Stomach (tissue), 9 donors: ENCODE results near the gene PEF1. TPM values are rescaled to one million over a fixed set of nuclear protein-coding genes. Genes with fewer than 3 reads are reported as not detected.
A peak's percentile ranks its signal among the peaks of the same experiment; 100 is the strongest.
"Not testable (repeated sequence)": the region's sequence is repeated elsewhere in the genome, so short reads cannot be mapped to it uniquely, and the experiment has no call there.

ENCODE experiments used
- DNase-seq, 2 donors: peaks; one replicate each; pipeline versions ENCODE4 v3.0.0 to v3.0.0-alpha.2; 2013 to 2019
- H3K27ac ChIP-seq, 5 donors: fragments of 200-600 bp in 4 of 5; sonication (generic) in 4 of 5; one replicate each; pipeline ENCODE4 v1.5.1; 2013 to 2019; ENCODE audit warnings: mild to moderate bottlenecking in 1 of 5, moderate library complexity in 1 of 5
- H3K27me3 ChIP-seq, 3 donors: fragments of 200-600 bp; sonication (generic); one replicate each; pipeline ENCODE4 v1.5.1; 2017 to 2019; ENCODE audit warnings: mixed run types in 1 of 3
- H3K36me3 ChIP-seq, 4 donors: fragments of 200-600 bp; sonication (generic); 1 replicate in 3 of 4; 2 replicates in 1 of 4; pipeline ENCODE4 v1.5.1; 2016 to 2019
- H3K4me1 ChIP-seq, 4 donors: fragments of 200-600 bp; sonication (generic); one replicate each; pipeline ENCODE4 v1.5.1; 2016 to 2019
- H3K4me3 ChIP-seq, 4 donors: fragments of 200-600 bp; sonication (generic) in 3 of 4; one replicate each; pipeline ENCODE4 v1.5.1; 2016 to 2019; ENCODE audit warnings: mild to moderate bottlenecking in 1 of 4
- H3K9me3 ChIP-seq, 4 donors: fragments of 200-600 bp; sonication (generic); one replicate each; pipeline ENCODE4 v1.5.1; 2016 to 2019
- CTCF ChIP-seq, 7 experiments: fragments of 450-650 bp in 4 of 7; fragments of 200-600 bp in 3 of 7; sonication (generic) in 3 of 7; IDR thresholded peaks; one replicate each; pipeline ENCODE4 v1.5.1; 2016 to 2019; ENCODE audit warnings: antibody characterized with exemption in 7 of 7, control low read depth in 2 of 7, mild to moderate bottlenecking in 1 of 7
- EP300 ChIP-seq: sonication (generic); formaldehyde crosslinking; IDR thresholded peaks from one replicate; pipeline ENCODE4 v1.6.1; 2017; ENCODE audit warnings: antibody characterized with exemption
- POLR2A ChIP-seq, 4 donors: fragments of 450-650 bp; IDR thresholded peaks; one replicate each; pipeline ENCODE4 v1.6.1; 2016; ENCODE audit warnings: antibody characterized with exemption in 4 of 4, control low read depth in 2 of 4, mild to moderate bottlenecking in 1 of 4, moderate library complexity in 1 of 4
- POLR2AphosphoS5 ChIP-seq, 3 donors: sonication (generic); formaldehyde crosslinking; IDR thresholded peaks; one replicate each; pipeline ENCODE4 v1.6.1; 2016; ENCODE audit warnings: antibody characterized with exemption in 3 of 3
- WGBS, 5 donors: extraction: QIAGEN DNeasy Blood & Tissue Kit in 3 of 5; methylation state at CpG; one replicate each; pipeline versions ENCODE4 v1.1.5 to v1.1.7; 2013 to 2018; 5-methylcytosine and 5-hydroxymethylcytosine counted together
- intact Hi-C: fragments of 100-400 bp; cut with DNase I; formaldehyde crosslinking; loops from one replicate; pipeline ENCODE4 v1.15.1; 2023; ENCODE audit warnings: low total_unique reads
- polyA plus RNA-seq, 3 donors: library from polyadenylated mRNA; stranded (reverse); fragments of 200-250 nt; gene quantifications; one replicate each; pipeline ENCODE4 v1.2.3, GENCODE V29; 2013
- total RNA-seq, 5 donors: library from RNA; depleted of rRNA; stranded (reverse); fragments of >200 nt; gene quantifications; one replicate each; pipeline versions ENCODE4 v1.1.0 to v1.2.3, GENCODE V29; 2014 to 2016
- donor health status: healthy with polysubstance abuse.
- donor health status: Bipolar disorder and iron deficiency.
- donor health status: healthy.

Gene PEF1
- total and polyA plus RNA-seq, 8 donors = 19.7 to 91.0 (median 66.1) TPM

GRCh38 chr1:31587720-31588423 lies 56.8 kb downstream of the PEF1 start:
- 28 to 40% (median 34%) methylated on average over 11 to 14 of the region's 14 CpGs for WGBS, 5 donors
- peak overlapping the region in 2 of 4 donors; percentile 41 to 50 for H3K4me3 ChIP-seq
- H3K27me3 ChIP-seq = peaks cover 0 to 6% (median under 1%) of the 10 kb centered on the region in 3 donors
- H3K36me3 ChIP-seq = peaks cover 18 to 42% (median 35%) of the 10 kb centered on the region in 4 donors
- peak; percentile 71 to 90 for DNase-seq
- H3K9me3 ChIP-seq = no peaks in the 10 kb centered on the region
- TF ChIP-seq CTCF (IDR thresholded peaks at IDR 0.05) (peak in 5 of 7 experiments; percentile 39 to 57 (median 49)), EP300 (no peak), POLR2A (IDR thresholded peaks at IDR 0.05) (no peak), POLR2AphosphoS5 (IDR thresholded peaks at IDR 0.05) (peak in 2 of 3 donors; percentile 3 to 58)
- intact Hi-C loops = no loop called here
- peaks cover 46 to 75% (median 60%) of the 10 kb centered on the region in 4 donors for H3K4me1 ChIP-seq
- peak overlapping the region; percentile 66 to 92 (median 81) for H3K27ac ChIP-seq

DNA sequence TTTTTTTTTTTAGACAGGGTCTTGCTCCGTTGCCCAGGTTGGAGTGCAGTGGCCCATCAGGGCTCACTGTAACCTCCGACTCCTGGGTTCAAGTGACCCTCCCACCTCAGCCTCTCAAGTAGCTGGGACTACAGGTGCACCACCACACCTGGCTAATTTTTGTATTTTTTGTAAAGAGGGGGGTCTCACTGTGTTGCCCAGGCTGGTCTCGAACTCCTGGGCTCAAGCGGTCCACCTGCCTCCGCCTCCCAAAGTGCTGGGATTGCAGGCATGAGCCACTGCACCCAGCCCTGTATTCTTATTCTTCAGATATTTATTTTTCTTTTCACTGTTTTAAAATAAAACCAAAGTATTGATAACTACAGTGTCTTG lies 57.4 kb downstream of the PEF1 start:
- H3K36me3 ChIP-seq = peaks cover 18 to 44% (median 35%) of the 10 kb centered on the region in 4 donors
- WGBS, 5 donors = 90 to 98% (median 93%) methylated on average over 5 of the region's 5 CpGs
- peaks cover 51 to 81% (median 65%) of the 10 kb centered on the region in 4 donors for H3K4me1 ChIP-seq
- intact Hi-C loops, H3K4me3 ChIP-seq, H3K27me3 ChIP-seq, H3K9me3 ChIP-seq, DNase-seq: not testable (repeated sequence)
- peak overlapping the region in 4 of 5 donors; percentile 79 to 92 (median 84) for H3K27ac ChIP-seq

GRCh38 chr1:31586376-31587327 lies 58.0 kb downstream of the PEF1 start:
- Histone ChIP-seq H3K36me3 (peaks cover 18 to 44% (median 35%) of the 10 kb centered on the region in 4 donors), H3K4me3 (no peak overlapping the region), H3K27me3 (peaks cover 0 to 6% (median 0%) of the 10 kb centered on the region in 3 donors), H3K4me1 (peaks cover 51 to 81% (median 72%) of the 10 kb centered on the region in 4 donors), H3K9me3 (no peaks in the 10 kb centered on the region), H3K27ac (peak overlapping the region in 4 of 5 donors; percentile 79 to 92 (median 84))
- WGBS, 5 donors = 60 to 87% (median 74%) methylated on average over 20 to 47 of the region's 47 CpGs
- TF ChIP-seq EP300 (no peak), CTCF (IDR thresholded peaks at IDR 0.05) (no peak), POLR2AphosphoS5 (IDR thresholded peaks at IDR 0.05) (no peak), POLR2A (IDR thresholded peaks at IDR 0.05) (no peak)
- intact Hi-C loops = no loop called here
- DNase-seq = no peak

DNA sequence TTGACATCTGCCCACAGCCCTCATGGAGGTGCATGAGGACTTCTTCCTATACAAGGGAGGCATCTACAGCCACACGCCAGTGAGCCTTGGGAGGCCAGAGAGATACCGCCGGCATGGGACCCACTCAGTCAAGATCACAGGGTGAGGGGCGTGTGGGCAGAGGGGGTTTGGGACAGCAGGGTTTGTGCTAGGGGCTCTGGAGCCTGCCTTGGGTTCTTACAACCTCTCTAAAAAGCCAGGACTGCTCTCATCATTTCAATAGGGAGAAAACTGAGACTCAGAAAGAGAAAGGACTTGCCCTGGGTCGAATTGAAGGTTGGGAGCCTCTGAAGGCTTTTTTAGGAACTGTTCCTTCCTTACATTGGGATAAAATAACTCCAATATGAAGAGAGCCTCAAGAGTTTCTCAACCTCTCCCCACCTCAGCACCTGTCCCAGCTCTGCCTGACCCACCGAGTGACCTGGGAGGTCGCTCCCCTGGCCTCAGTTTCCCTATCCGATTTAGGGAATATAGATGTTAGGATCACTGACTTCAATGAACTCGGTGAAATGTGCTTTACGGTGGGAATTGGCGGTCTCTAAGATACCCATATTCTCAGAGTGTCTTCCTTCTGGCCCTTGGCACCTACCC lies 58.8 kb downstream of the PEF1 start:
- peak overlapping the region in 4 of 5 donors; percentile 81 to 92 (median 89) for H3K27ac ChIP-seq
- 79 to 88% (median 85%) methylated on average over 9 to 11 of the region's 11 CpGs for WGBS, 5 donors
- no peak overlapping the region for H3K4me3 ChIP-seq
- H3K4me1 ChIP-seq = peaks cover 53 to 87% (median 80%) of the 10 kb centered on the region in 4 donors
- H3K9me3 ChIP-seq = no peaks in the 10 kb centered on the region
- TF ChIP-seq POLR2A (IDR thresholded peaks at IDR 0.05) = no peak
- TF ChIP-seq EP300 = no peak
- no peak for TF ChIP-seq CTCF (IDR thresholded peaks at IDR 0.05)
- no peak for TF ChIP-seq POLR2AphosphoS5 (IDR thresholded peaks at IDR 0.05)
- peaks cover 18 to 44% (median 35%) of the 10 kb centered on the region in 4 donors for H3K36me3 ChIP-seq
- no peak for DNase-seq
- peaks cover 0 to 6% (median 0%) of the 10 kb centered on the region in 3 donors for H3K27me3 ChIP-seq
- intact Hi-C loops = no loop called here
